ENCODE measurements around the gene ANKRD34C.
"Not testable (repeated sequence)": the region's sequence is repeated elsewhere in the genome, so short reads cannot be mapped to it uniquely, and the experiment has no call there.

Gene ANKRD34C

GRCh38 chr15:79310985-79311900 is 28.7 kb downstream of the ANKRD34C start, which contains the start of gene TMED3:
Gene TMED3, plus strand, starts transcription at chr15:79311112. Its CDS starts 138 bp downstream, at chr15:79311250.
- DNase-seq (ENCODE audit: low read depth), result peak; percentile 60

DNA sequence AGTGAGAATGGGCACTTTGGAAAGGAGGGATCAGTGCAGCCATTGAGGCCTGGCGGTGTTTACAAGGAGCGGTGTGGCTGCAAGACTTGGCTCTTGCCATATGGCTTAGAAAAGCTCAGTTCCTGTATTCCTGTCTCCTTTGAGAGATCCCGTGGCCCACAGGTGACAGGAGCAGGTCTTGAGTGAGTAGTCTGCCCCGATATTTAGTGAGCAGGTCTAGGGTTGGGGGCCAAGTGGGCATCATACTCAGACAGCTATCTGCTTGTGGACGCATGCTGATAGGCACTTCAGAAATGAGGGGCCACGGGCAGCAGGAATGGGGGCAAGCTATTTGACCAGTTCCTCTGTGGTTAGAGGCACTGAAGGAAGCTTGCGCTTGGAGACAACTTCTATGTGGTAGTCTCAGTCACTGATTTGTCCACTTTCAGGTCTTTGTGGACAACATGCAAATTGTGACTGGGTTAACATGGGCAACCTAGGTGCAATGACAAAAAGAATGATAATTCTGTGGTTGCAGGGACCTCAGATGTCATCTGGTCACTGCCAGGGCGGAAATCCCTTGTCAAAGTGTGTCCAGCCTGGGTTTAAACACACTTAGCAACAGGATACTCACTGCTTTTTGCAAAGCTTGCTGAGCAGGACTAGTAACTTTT is 29.5 kb downstream of the ANKRD34C start:
- no peak for DNase-seq (ENCODE audit: low read depth)

GRCh38 chr15:79314186-79314585 is 31.7 kb downstream of the ANKRD34C start:
- DNase-seq (ENCODE audit: low read depth), result no peak

GRCh38 chr15:79314811-79315210 is 32.3 kb downstream of the ANKRD34C start:
- DNase-seq (ENCODE audit: low read depth), result no peak

DNA sequence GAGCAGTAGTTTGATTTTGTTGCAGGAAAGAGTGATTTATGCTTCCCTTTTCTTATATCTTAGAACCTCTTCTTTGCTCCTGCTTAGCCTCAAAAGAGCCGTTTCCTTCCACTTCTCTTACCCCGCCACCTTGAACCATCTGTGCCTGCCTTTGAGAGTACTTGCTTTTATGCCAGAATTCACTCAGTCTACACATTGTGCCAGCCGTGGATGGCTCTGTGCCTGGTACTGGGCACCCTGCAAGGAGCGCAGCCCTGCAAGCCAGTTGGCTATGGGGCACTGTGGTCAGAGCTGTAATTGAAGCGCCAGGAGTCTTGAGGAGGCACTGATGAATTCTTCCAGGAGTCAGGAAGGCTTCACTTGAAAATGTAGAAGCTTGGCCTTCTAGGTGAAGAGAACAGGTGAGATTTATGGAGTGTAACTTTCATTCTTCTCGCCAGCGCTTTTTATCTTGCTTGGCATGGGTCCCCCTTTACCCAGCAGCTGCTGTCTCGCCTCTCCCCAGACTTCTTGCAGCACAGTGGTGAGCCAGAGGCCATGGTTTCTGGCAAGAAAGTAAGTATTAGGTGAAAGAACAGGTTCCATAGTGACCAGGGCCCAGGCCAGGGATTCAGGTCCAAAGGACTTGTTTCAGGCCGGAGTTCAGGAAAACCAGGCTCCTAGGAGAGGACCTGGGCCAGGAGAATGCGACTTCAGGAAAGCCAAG is 33.3 kb downstream of the ANKRD34C start:
- no peak for DNase-seq (ENCODE audit: low read depth)

DNA sequence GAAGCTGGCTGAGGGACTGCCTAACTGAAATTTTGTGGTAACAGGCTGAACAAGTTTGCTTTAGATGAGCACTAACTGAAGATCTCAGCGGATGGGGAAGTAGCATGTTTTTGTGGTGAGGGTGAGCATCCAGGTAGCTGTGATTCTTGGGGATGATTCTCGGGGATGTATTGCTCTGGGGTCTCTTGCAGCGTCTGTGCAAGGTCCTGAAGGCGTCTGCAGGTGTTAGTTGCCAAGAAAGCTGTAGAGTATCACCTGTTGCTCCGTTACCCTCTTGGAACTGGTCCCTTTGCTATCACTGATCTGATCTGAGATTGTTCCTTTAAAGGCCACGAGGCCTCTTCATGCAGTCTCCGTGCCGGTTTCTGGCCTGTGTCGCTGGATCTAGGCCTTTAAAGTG is 34.3 kb downstream of the ANKRD34C start:
- DNase-seq (ENCODE audit: low read depth), result no peak

- DNase-seq (ENCODE audit: low read depth), result not testable (repeated sequence)
Measured at GRCh38 chr15:79319973-79320372, 37.5 kb downstream of the ANKRD34C start.

DNA sequence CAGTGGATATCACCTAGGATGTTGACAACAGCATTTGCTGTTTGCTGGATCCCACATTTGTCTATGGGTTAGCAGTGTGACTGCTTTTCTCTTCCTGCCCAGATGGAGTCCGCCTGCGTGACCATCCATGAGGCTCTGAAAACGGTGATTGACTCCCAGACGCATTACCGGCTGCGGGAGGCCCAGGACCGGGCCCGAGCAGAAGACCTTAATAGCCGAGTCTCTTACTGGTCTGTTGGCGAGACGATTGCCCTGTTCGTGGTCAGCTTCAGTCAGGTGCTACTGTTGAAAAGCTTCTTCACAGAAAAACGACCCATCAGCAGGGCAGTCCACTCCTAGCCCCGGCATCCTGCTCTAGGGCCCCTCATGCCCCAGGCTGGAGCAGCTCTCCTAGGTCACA is 39.4 kb downstream of the ANKRD34C start:
- DNase-seq (ENCODE audit: low read depth), result no peak

DNA sequence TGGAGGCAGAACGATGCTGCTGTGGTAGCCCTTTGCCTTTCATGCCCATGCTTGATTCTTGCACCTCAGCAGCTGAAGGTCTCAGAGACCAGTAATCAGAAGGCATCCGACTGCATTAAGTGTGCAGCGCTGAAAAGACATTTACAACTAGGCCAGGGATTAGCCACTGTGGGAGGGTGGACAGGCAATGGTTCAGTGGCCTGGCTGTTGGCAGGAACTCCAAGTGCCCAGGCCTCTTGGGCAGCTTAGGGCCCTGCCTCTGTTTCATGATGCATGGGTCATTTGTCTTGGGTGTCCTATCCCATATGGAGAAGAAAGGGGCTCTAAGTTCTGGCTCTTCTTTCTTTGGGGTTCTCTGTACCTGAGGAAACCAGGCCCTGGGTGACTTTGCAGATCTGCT is 39.8 kb downstream of the ANKRD34C start:
- DNase-seq (ENCODE audit: low read depth), result no peak

DNA sequence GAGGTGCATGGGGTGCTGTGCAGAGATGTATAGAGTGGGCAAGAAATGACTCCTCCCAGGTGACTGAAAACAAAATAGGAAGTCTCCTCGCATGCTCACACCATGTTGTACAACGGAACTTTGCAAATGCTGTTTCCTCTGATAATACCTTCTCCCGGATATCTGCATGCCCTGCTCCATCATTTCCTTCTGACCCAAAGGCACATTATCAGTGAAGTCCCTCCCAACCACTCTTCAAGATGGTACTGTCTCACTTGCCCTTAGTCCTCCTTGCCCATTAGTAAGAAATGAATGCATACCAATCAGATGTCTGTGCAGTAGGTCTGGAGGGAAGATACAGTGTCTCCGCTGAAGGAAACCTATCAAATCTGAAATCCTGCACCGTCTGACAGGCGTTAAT is 40.4 kb downstream of the ANKRD34C start:
- no peak for DNase-seq (ENCODE audit: low read depth)

- peak; percentile 50 for DNase-seq (ENCODE audit: low read depth)
Measured at GRCh38 chr15:79329171-79329611, 46.7 kb downstream of the ANKRD34C start.

Measured in stromal cell of bone marrow (primary cell).